Gastrocnemius medialis (tissue), 4 donors: ENCODE results near the gene CPZ. TPM values are rescaled to one million over a fixed set of nuclear protein-coding genes. Genes with fewer than 3 reads are reported as not detected.

ENCODE experiments used
- ATAC-seq, 2 donors: fragments of 150-250 bp; one replicate each; pipeline ENCODE4 v1.9.1; 2016
- DNase-seq, 2 donors: peaks; one replicate each; pipeline ENCODE4 v3.0.0-alpha.2; 2019
- H3K27ac ChIP-seq, 4 donors: fragments of 200-600 bp; sonication (generic); 1 replicate in 1 of 4; 2 replicates in 3 of 4; pipeline ENCODE4 v1.5.1; 2016 to 2018; ENCODE audit warnings: mild to moderate bottlenecking in 2 of 4, moderate library complexity in 1 of 4
- H3K27me3 ChIP-seq, 3 donors: fragments of 200-600 bp; sonication (generic) in 2 of 3; 1 replicate in 1 of 3; 2 replicates in 2 of 3; pipeline versions ENCODE4 v1.5.1 to v1.6.0; 2016 to 2019; ENCODE audit warnings: mild to moderate bottlenecking in 1 of 3, moderate library complexity in 1 of 3
- H3K36me3 ChIP-seq, 2 donors: fragments of 200-600 bp; sonication (generic) in 1 of 2; one replicate each; pipeline ENCODE4 v1.5.1; 2017 to 2018
- H3K4me1 ChIP-seq, 2 donors: fragments of 200-600 bp; sonication (generic) in 1 of 2; one replicate each; pipeline ENCODE4 v1.5.1; 2016 to 2017; ENCODE audit warnings: mild to moderate bottlenecking in 2 of 2
- H3K4me3 ChIP-seq, 4 donors: fragments of 200-600 bp; sonication (generic) in 3 of 4; 1 replicate in 1 of 4; 2 replicates in 3 of 4; pipeline ENCODE4 v1.5.1; 2016 to 2019; ENCODE audit warnings: mild to moderate bottlenecking in 2 of 4
- H3K9me3 ChIP-seq, 3 donors: fragments of 200-600 bp; sonication (generic) in 2 of 3; 1 replicate in 1 of 3; 2 replicates in 2 of 3; pipeline ENCODE4 v1.5.1; 2016 to 2019
- CTCF ChIP-seq, 5 experiments: fragments of 450-650 bp in 3 of 5; fragments of 200-600 bp in 2 of 5; sonication (generic) in 2 of 5; IDR thresholded peaks in 4 of 5; conservative IDR thresholded peaks in 1 of 5; 1 replicate in 4 of 5; 2 replicates in 1 of 5; pipeline ENCODE4 v1.5.1; 2016 to 2019; ENCODE audit warnings: antibody characterized with exemption in 5 of 5, mild to moderate bottlenecking in 3 of 5, moderate library complexity in 3 of 5
- POLR2A ChIP-seq, 2 donors: fragments of 450-650 bp; IDR thresholded peaks; one replicate each; pipeline ENCODE4 v1.6.1; 2017; ENCODE audit warnings: antibody characterized with exemption in 2 of 2, mild to moderate bottlenecking in 2 of 2, moderate library complexity in 2 of 2
- in situ Hi-C, 4 donors: fragments of 200-750 bp; cut with MboI; loops; one replicate each; pipeline versions ENCODE4 v1.15.0 to v1.8.0; 2017; ENCODE audit warnings: low sequenced_read_pairs in 4 of 4
- intact Hi-C: fragments of 100-400 bp; cut with DNase I; formaldehyde crosslinking; loops from one replicate; pipeline ENCODE4 v1.15.1; 2023; ENCODE audit warnings: low total_unique reads
- total RNA-seq, 4 donors: library from RNA; depleted of rRNA; stranded (reverse); fragments of >200 nt; gene quantifications; one replicate each; pipeline versions ENCODE4 v1.1.0 to v1.2.3, GENCODE V29; 2016

The CPZ gene
- total RNA-seq, 4 donors from 2014 or later = not detected

GRCh38 chr4:8554555-8555100 is 37.9 kb upstream of the CPZ start:
- intact Hi-C loops (no loop called here), in situ Hi-C loops (no loop called here)
- Histone ChIP-seq H3K4me1 (no peaks in the 10 kb centered on the region), H3K27ac (no peak overlapping the region), H3K27me3 (peaks cover 0 to 2% (median 0%) of the 10 kb centered on the region in 3 donors), H3K36me3 (no peaks in the 10 kb centered on the region), H3K9me3 (no peaks in the 10 kb centered on the region), H3K4me3 (no peak overlapping the region)
- ATAC-seq (no peak), DNase-seq (no peak)
- TF ChIP-seq CTCF (IDR thresholded peaks at IDR 0.05 in 4 of 5, conservative IDR thresholded peaks at IDR 0.05 in 1 of 5) (no peak), POLR2A (IDR thresholded peaks at IDR 0.05) (no peak)

GRCh38 chr4:8555716-8556115 is 36.8 kb upstream of the CPZ start:
- in situ Hi-C loops = no loop called here
- Histone ChIP-seq H3K4me3 (no peak overlapping the region), H3K9me3 (no peaks in the 10 kb centered on the region), H3K4me1 (no peaks in the 10 kb centered on the region), H3K27ac (no peak overlapping the region), H3K27me3 (peaks cover 0 to 4% (median 0%) of the 10 kb centered on the region in 3 donors), H3K36me3 (no peaks in the 10 kb centered on the region)
- ATAC-seq = no peak
- no peak for DNase-seq
- TF ChIP-seq POLR2A (IDR thresholded peaks at IDR 0.05) (no peak), CTCF (IDR thresholded peaks at IDR 0.05 in 4 of 5, conservative IDR thresholded peaks at IDR 0.05 in 1 of 5) (no peak)
- intact Hi-C loops = no loop called here

- in situ Hi-C loops (no loop called here), intact Hi-C loops (no loop called here)
- peaks cover 0 to 4% (median 0%) of the 10 kb centered on the region in 3 donors for H3K27me3 ChIP-seq
- ATAC-seq (no peak), DNase-seq (no peak)
- H3K4me1 ChIP-seq = no peaks in the 10 kb centered on the region
- no peaks in the 10 kb centered on the region for H3K9me3 ChIP-seq
- no peak for TF ChIP-seq CTCF (IDR thresholded peaks at IDR 0.05 in 4 of 5, conservative IDR thresholded peaks at IDR 0.05 in 1 of 5)
- TF ChIP-seq POLR2A (IDR thresholded peaks at IDR 0.05) = no peak
- no peak overlapping the region for H3K27ac ChIP-seq
- H3K4me3 ChIP-seq = no peak overlapping the region
- no peaks in the 10 kb centered on the region for H3K36me3 ChIP-seq
Measured at GRCh38 chr4:8556341-8557150, 36.0 kb upstream of the CPZ start.

- Histone ChIP-seq H3K4me1 (no peaks in the 10 kb centered on the region), H3K36me3 (no peaks in the 10 kb centered on the region), H3K27ac (no peak overlapping the region), H3K9me3 (no peaks in the 10 kb centered on the region), H3K4me3 (no peak overlapping the region), H3K27me3 (peaks cover 0 to 4% (median 0%) of the 10 kb centered on the region in 3 donors)
- ATAC-seq (no peak), DNase-seq (no peak)
- intact Hi-C loops = no loop called here
- TF ChIP-seq POLR2A (IDR thresholded peaks at IDR 0.05) (no peak), CTCF (IDR thresholded peaks at IDR 0.05 in 4 of 5, conservative IDR thresholded peaks at IDR 0.05 in 1 of 5) (no peak)
- in situ Hi-C loops = no loop called here
Measured at GRCh38 chr4:8557151-8558076, 35.2 kb upstream of the CPZ start.
